CD4-positive, alpha-beta T cell (primary cell): Measurements from ENCODE around the gene VSIG10L2. TPM values are rescaled to one million over a fixed set of nuclear protein-coding genes. Genes with fewer than 3 reads are reported as not detected.

ENCODE experiments used
- ATAC-seq: fragments of 200-7000 bp; cut with Tn5 transposase; one replicate; pipeline ENCODE4 v1.10.0; 2022; ENCODE audit warnings: mild to moderate bottlenecking; ENCODE audit not compliant: poor library complexity
- CTCF ChIA-PET: fragments of 350-600 bp; sonication (Branson Sonifier 250); formaldehyde crosslinking; loops from one replicate; lab custom pipeline; 2021; ENCODE audit warnings: antibody characterized with exemption, inconsistent platforms; lab: Charles Lee
- POLR2A ChIA-PET: fragments of 350-600 bp; sonication (Branson Sonifier 250); formaldehyde crosslinking; loops from one replicate; lab custom pipeline; 2021; ENCODE audit warnings: antibody characterized with exemption, inconsistent platforms; lab: Charles Lee
- DNase-seq, 14 experiments: peaks; one replicate each; pipeline ENCODE4 v3.0.0-alpha.2; 2013 to 2020; ENCODE audit warnings: mixed read lengths in 2 of 14
- H3K27ac ChIP-seq, 2 donors: one replicate each; pipeline versions ENCODE4 v1.5.1 to v1.7.0; 2013; ENCODE audit warnings: low read length in 2 of 2, low read depth in 1 of 2, mild to moderate bottlenecking in 1 of 2
- H3K27me3 ChIP-seq, 2 experiments: 1 replicate in 1 of 2; 2 replicates in 1 of 2; pipeline versions ENCODE4 v1.6.1 to v1.7.0; 2013; ENCODE audit warnings: low read length in 2 of 2, control low read depth in 1 of 2, mild to moderate bottlenecking in 1 of 2, moderate library complexity in 1 of 2; ENCODE audit not compliant: insufficient read depth in 2 of 2, control insufficient read depth in 1 of 2
- H3K36me3 ChIP-seq: one replicate; pipeline ENCODE4 v1.6.1; 2013; ENCODE audit warnings: low read length, control low read depth; ENCODE audit not compliant: insufficient read depth
- H3K4me1 ChIP-seq: one replicate; pipeline ENCODE4 v1.6.1; 2013; ENCODE audit warnings: low read length, control low read depth; ENCODE audit not compliant: insufficient read depth
- H3K4me3 ChIP-seq: one replicate; pipeline ENCODE4 v1.5.1; 2013; ENCODE audit warnings: mild to moderate bottlenecking, low read length, moderate library complexity
- H3K9me3 ChIP-seq, 2 experiments: 1 replicate in 1 of 2; 2 replicates in 1 of 2; pipeline versions ENCODE4 v1.6.1 to v1.7.0; 2013; ENCODE audit warnings: low read length in 2 of 2, mild to moderate bottlenecking in 2 of 2, control low read depth in 1 of 2, moderate library complexity in 1 of 2; ENCODE audit not compliant: control insufficient read depth in 1 of 2, insufficient read depth in 1 of 2
- H3K27ac Mint-ChIP-seq: one replicate; pipeline ENCODE4 v1.8.0; 2020; ENCODE audit warnings: mixed read lengths
- H3K27me3 Mint-ChIP-seq: one replicate; pipeline ENCODE4 v1.8.0; 2021; ENCODE audit warnings: mixed read lengths
- H3K36me3 Mint-ChIP-seq: one replicate; pipeline ENCODE4 v1.8.0; 2021; ENCODE audit warnings: low read depth, mixed read lengths
- H3K4me1 Mint-ChIP-seq: one replicate; pipeline ENCODE4 v1.8.0; 2021; ENCODE audit warnings: low read depth, mixed read lengths
- H3K4me3 Mint-ChIP-seq: one replicate; pipeline ENCODE4 v1.8.0; 2020; ENCODE audit warnings: mild to moderate bottlenecking, mixed read lengths
- H3K9me3 Mint-ChIP-seq: one replicate; pipeline ENCODE4 v1.8.0; 2020; ENCODE audit warnings: mixed read lengths
- intact Hi-C, 2 experiments: fragments of 100-400 bp; cut with DNase I in 1 of 2; cut with micrococcal nuclease in 1 of 2; formaldehyde crosslinking; loops; one replicate each; pipeline versions ENCODE4 v1.15.1 to v1.9.0; 2023 to 2025; cut with DNase I, micrococcal nuclease
- polyA plus RNA-seq, 2 donors: library from polyadenylated mRNA; unstranded; fragments of 120-200 nt; gene quantifications; one replicate each; pipeline ENCODE4 v1.2.1, GENCODE V29; 2013
- total RNA-seq, 174 experiments: library from RNA in 2 of 174; stranded (reverse) in 2 of 174; gene quantifications; one replicate each; pipeline ENCODE4 v1.2.3 and lab custom pipeline; 2021 to 2026
- TF ChIP-seq, protein P1 (sequence below): fragments of 200-600 bp; IDR thresholded peaks from one replicate; pipeline ENCODE4 v1.8.0; 2022; ENCODE audit warnings: antibody characterized with exemption, mild to moderate bottlenecking

VSIG10L2 gene
- total RNA-seq (not detected), total RNA-seq (lab: John Stamatoyannopoulos, UW) (0 to 0.24 (median 0) reads per million in 172 experiments)
- not detected for polyA plus RNA-seq (2013, experiment 1 of 2)
- polyA plus RNA-seq (2013, experiment 2 of 2), result not detected

DNA sequence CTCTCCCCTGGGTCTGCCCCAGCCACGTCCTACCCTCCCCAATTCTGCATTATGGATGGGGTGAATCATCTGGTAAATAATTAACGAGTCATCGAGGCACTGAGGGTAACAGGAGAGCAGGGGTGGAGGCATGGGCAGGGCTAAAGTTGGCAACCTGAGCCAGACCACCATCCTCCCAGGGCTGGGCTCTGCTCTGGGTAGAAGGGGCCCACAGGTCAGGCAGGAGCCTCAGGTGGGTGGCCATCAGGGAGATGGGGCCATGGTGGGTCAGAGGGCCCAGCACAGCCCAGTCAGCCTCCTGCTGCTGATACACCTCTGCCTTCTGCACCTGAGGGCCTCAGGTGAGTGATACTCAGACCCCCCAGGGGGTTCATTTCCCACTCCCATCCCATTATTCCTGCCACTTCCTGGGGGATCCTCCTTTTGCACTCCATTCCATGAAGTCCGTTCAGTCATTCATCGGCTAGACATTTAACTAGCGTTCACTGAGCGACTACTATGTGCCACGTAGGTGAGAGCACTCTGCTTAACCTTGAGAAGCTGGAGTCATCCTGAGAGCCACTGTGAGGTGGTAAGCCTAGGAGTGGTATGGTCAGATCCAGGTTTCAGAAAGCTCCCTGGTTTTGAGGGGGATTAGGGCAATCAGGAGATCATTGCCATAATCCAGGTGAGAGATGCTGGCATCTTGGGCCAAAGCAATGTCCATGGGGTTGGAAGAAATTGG, at the start of gene VSIG10L2:
Gene VSIG10L2, plus strand, starts transcription at position 248 of the 724 bp plus-strand sequence. Its CDS starts 12 bp downstream, at position 260.
- ATAC-seq, result no peak
- Histone ChIP-seq H3K4me1 (peaks cover 7% of the 10 kb centered on the region), H3K27ac (no peak within 1 kb of the TSS), H3K27me3 (peaks cover 0 to 3% of the 10 kb centered on the region in 2 experiments), H3K36me3 (no peaks in the 10 kb centered on the region), H3K4me3 (no peak within 1 kb of the TSS), H3K9me3 (no peaks in the 10 kb centered on the region)
- Mint-ChIP-seq H3K36me3 (no peaks in the 10 kb centered on the region), H3K9me3 (no peaks in the 10 kb centered on the region), H3K27me3 (no peaks in the 10 kb centered on the region), H3K27ac (no peak within 1 kb of the TSS), H3K4me3 (no peak within 1 kb of the TSS), H3K4me1 (peaks cover 6% of the 10 kb centered on the region)
- TF ChIP-seq, protein P1, sequence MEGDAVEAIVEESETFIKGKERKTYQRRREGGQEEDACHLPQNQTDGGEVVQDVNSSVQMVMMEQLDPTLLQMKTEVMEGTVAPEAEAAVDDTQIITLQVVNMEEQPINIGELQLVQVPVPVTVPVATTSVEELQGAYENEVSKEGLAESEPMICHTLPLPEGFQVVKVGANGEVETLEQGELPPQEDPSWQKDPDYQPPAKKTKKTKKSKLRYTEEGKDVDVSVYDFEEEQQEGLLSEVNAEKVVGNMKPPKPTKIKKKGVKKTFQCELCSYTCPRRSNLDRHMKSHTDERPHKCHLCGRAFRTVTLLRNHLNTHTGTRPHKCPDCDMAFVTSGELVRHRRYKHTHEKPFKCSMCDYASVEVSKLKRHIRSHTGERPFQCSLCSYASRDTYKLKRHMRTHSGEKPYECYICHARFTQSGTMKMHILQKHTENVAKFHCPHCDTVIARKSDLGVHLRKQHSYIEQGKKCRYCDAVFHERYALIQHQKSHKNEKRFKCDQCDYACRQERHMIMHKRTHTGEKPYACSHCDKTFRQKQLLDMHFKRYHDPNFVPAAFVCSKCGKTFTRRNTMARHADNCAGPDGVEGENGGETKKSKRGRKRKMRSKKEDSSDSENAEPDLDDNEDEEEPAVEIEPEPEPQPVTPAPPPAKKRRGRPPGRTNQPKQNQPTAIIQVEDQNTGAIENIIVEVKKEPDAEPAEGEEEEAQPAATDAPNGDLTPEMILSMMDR, result no peak
- CTCF ChIA-PET, result no interaction called here
- no peak for DNase-seq
- POLR2A ChIA-PET, result interaction anchor here (0.6 kb wide), 1 partner anchor 46 kb away, joined by 3 read pairs; no protein-coding TSS in a partner anchor
- intact Hi-C loops, result no loop called here

GRCh38 chr11:125901872-125902271, 44.0 kb upstream of the VSIG10L2 start:
- Mint-ChIP-seq H3K4me1 (peaks cover 59% of the 10 kb centered on the region), H3K27ac (no peak overlapping the region), H3K27me3 (peaks cover 31% of the 10 kb centered on the region), H3K4me3 (peak overlapping the region; percentile 58), H3K36me3 (peaks cover 35% of the 10 kb centered on the region), H3K9me3 (no peaks in the 10 kb centered on the region)
- no peak for DNase-seq
- H3K27me3 ChIP-seq, result peaks cover 9 to 27% of the 10 kb centered on the region in 2 experiments
- peaks cover 29% of the 10 kb centered on the region for H3K4me1 ChIP-seq
- ATAC-seq, result no peak
- intact Hi-C loops, result loop anchor here (2.0 to 5.0 kb wide), 5 partner anchors 15 to 1275 kb away; partner anchors contain the start of genes CHEK1 (in 1 of the 2), FOXRED1 (in 1 of the 2), HYLS1 (in 1 of the 2) and SRPRA (in 1 of the 2)
- CTCF ChIA-PET, result no interaction called here
- no peak overlapping the region for H3K27ac ChIP-seq
- H3K36me3 ChIP-seq, result peaks cover 19% of the 10 kb centered on the region
- H3K4me3 ChIP-seq, result no peak overlapping the region
- POLR2A ChIA-PET, result interaction anchor here (2.5 kb wide), 1 partner anchor 14 kb away, joined by 67 read pairs; the partner anchor contains the start of gene HYLS1
- H3K9me3 ChIP-seq, result peaks cover 0 to 6% of the 10 kb centered on the region in 2 experiments
- TF ChIP-seq, protein P1, result no peak

DNA sequence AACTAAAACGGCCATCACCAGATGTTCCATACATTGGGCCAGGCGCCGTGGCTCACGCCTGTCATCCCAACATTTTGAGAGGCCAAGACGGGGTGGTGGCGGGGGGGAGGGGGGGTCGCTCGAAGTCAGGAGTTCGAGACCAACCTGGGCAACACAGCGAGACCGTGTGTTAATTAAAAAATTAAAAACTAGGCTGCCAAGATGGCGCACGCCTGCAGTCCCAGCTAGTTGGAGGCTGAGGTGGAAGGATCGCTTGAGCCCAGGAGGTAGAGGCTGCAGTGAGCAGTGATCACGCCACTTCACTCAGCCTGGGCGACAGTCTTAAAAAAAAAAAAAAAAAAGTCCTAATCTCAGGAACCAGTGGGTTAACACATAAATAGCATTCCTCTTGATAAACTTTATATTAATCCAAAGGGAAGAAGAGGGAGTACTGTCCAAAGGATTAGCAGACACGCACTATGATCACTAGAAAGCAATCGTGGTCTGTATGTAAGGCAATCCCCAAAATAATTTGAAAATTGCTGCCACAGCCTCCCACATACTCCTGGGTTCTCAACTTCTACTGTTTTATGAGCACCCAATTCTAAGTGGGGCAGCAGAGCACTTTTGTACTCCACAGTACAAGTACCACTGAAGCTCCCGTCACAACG, 43.4 kb upstream of the VSIG10L2 start:
- H3K4me3 ChIP-seq, result peak overlapping the region; percentile 86
- H3K9me3 ChIP-seq, result peaks cover 0 to 6% of the 10 kb centered on the region in 2 experiments
- no peak for ATAC-seq
- H3K27me3 ChIP-seq, result peaks cover 9 to 27% of the 10 kb centered on the region in 2 experiments
- no peak for DNase-seq
- TF ChIP-seq, protein P1, result no peak
- Mint-ChIP-seq H3K4me3 (peak overlapping the region; percentile 95), H3K9me3 (no peaks in the 10 kb centered on the region), H3K4me1 (peaks cover 53% of the 10 kb centered on the region), H3K36me3 (peaks cover 33% of the 10 kb centered on the region), H3K27ac (peak overlapping the region; percentile 88), H3K27me3 (peaks cover 34% of the 10 kb centered on the region)
- peak overlapping the region; percentile 55 for H3K27ac ChIP-seq
- peaks cover 19% of the 10 kb centered on the region for H3K36me3 ChIP-seq
- peaks cover 29% of the 10 kb centered on the region for H3K4me1 ChIP-seq
- ChIA-PET CTCF (interaction anchor here (1.3 kb wide), 1 partner anchor 28 kb away, joined by 4 read pairs; no protein-coding TSS in a partner anchor), POLR2A (interaction anchor here (0.9 to 2.5 kb wide), 9 partner anchors 12 to 578 kb away, joined by 3 to 67 read pairs (median 6); partner anchors contain the start of genes CHEK1, DCPS, FAM118B and FOXRED1)
- intact Hi-C loops, result loop anchor here (2.0 to 5.0 kb wide), 5 partner anchors 16 to 1275 kb away; partner anchors contain the start of genes CHEK1 (in 1 of the 2), FOXRED1 (in 1 of the 2), HYLS1 (in 1 of the 2) and SRPRA (in 1 of the 2)
